Activated CD8-positive, alpha-beta memory T cell treated with anti-CD3 and anti-CD28 coated beads, Interleukin-2, amount 50 U/mL, for 48 hours (primary cell): ENCODE results near the gene ZCCHC24.

ENCODE experiments used
- DNase-seq: peaks from one replicate; pipeline ENCODE4 v3.0.0-alpha.2; 2020

ZCCHC24 gene

DNA sequence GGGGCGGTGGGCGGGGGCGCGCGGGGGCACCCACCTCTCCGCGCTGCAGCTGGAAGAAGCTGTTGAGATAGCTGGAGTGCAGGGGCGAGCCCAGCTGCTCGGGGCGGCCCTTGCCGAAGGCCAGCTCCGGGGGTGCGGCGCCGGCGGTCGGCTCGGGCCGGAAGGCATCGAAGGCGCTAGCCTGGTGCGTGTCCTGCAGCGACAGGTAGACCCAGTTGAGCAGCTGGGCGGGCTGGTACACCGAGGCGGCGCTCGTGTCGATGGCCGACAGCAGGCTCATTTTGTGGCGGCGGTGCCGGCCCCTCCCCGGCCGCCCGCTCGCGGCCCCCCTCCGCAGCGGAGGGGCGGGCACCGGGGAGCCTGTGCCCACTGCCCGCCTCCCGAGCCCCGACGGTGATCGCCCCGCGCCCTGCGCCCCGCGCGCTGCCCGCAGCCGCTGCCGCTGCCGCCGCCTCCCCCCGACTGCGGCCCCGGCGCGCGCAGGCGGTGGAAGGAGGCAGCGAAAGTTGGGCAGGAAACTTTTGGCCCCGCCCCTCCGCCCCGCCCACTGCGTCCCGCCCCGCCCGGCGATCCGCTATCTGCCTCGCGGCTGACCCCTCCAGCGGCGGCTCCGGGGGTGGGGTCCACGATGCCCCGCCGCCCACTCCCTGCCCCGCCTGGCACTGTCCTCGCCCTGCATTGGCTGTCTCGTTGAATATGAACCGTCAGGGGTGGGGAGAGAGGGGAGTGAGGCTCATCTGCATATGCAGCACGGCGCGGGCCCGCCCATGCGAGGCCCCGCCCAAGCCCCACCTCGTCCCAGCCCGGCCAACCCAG, at the start of gene ZCCHC24:
Gene ZCCHC24, minus strand, starts transcription at position 464 of the 816 bp plus-strand sequence. Its CDS starts 184 bp downstream, at position 280.
- peak; percentile 96 for DNase-seq

DNA sequence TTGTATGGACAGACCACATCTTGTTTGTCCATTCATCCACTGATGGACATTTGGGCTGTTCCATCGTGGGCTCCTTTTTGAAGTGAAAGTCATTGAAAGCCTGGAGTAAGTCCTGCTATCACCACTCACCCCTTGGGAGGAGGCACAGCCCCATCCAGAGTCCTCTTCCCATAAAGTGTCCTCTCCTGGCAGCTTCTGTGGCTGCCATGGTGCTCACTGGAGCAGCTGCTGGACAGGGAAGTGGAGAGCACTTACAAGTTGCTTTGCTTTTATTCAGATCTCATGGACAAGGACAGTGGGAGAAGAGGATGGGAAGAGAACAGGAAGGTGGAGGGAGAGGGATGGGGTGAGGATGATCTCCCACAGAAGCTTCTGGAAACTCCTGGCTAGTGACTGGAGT, 48.4 kb upstream of the ZCCHC24 start:
- no peak for DNase-seq

DNA sequence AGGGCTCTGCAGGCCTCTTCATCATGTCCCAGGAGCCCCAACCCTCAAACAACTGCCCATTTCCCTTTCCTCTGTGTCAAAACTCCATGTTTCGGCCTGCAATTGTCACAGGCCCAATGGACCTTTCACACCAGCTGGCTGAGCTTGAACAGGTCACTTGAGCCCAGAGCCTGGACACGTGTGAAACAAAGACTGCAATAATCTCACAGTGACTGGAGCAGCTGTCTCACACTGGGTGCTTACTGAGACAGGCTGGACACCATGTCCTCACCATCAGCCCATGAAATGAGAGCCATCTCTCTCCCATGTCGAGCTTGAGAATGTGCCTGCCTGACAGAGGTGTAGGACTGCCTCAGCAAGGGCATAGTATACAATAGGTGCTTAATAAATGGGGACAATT, 47.4 kb upstream of the ZCCHC24 start:
- no peak for DNase-seq

DNA sequence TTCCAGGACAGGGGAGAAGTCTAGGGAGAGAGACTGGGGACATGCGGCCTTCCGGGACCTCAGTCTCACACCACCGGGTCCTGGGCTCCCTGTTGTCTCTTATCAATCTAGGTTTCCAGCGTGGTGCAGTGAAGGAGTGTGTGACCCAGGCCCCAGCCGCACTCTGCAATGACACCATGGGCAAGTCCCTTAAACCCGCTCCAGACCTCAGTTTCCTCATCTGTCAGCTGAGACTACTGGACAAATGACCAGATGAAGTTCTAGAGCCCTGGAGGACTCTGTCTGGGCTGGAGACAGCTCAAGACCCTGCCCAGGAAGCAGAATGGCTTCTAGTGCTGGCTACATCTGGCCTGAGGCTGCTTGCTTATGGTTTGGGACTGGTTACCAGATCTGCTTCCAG, 46.8 kb upstream of the ZCCHC24 start:
- DNase-seq = no peak

DNA sequence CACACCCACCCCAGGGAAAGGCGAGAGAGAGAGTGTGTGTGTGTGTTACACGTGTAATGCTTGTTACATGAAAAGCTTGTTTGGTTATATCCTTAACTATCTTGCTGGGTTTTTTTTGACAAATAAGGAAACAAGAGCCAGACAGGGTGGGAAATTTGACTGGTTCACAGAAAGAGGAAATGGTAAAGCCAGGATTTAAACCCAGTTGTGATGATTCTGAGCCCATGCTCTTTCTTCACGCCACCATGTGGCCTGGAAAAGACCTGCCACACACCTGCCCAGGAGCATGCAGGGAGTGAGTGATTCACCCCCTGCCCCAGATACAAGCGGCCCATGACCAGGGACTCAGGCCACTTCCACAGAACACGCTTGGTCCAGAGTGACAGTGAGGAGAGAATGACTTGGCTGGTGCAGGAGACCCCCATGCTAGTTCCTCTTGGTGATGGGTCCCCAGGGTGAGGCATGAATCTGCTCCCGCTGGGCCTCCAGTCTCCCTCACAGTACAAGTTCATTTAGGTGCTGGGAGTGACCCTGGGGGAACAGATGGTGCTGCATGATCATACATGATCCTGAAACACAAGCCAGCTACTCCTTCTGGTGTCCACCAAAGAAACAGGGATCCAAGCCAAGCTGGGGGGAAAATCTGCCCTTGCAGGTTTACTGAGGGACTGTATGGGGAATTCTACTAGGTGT, 45.9 kb upstream of the ZCCHC24 start:
- DNase-seq = no peak

DNA sequence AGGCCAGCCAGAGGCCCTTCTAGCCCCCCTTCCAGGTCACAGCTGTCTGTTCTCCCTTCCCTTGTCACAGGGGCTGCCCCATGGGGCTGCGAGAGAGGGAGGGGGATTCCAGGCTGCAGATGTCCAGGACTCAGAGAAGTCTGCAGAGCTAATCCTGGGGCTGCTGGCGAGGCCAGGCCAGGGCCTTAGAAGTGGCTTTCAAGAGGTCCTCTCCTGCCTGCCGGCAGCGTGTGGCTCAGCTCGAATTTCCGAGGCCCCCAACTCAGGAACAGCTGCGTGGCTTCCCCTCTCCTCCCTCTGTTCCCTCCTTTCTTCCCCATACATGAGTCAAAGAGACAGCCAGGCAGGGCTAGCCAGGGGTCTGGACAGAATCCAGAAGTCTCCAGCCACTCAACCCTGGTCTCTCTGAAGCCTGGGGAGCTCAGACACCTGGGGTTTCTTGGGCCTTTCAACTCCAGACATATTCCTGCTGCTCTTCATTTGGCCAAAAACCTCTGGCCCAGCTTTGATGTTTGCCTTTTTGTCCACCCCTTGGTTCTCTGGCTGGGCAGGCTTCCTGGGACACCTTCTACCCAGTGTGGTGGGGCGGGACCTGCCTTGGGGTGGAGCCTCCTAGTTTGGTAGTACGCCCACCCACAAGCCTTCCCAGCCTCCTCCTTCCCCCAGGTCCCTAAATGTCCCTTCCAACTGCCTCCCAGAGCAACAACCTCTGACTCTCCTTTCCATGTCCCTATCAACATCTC, 45.1 kb upstream of the ZCCHC24 start:
- DNase-seq = no peak

DNA sequence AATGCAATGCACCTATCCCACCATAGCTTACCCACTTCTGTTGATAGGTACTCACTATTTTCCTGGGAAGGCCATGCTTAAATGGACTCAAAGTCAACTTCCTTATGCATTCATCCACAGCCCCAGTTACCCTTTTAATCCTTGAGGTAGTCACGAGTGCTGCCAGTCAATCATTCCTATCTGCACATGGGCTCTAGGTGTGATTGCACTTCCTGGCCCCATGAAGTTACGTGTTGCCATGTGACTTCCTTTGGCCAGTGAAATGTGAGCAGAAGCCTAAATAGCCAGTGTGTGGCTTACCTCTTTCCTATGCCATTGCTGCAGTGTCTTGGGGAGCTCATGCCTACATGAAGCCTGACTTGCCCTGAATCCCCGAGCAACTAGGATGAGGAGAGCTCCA, 43.4 kb upstream of the ZCCHC24 start:
- no peak for DNase-seq

DNA sequence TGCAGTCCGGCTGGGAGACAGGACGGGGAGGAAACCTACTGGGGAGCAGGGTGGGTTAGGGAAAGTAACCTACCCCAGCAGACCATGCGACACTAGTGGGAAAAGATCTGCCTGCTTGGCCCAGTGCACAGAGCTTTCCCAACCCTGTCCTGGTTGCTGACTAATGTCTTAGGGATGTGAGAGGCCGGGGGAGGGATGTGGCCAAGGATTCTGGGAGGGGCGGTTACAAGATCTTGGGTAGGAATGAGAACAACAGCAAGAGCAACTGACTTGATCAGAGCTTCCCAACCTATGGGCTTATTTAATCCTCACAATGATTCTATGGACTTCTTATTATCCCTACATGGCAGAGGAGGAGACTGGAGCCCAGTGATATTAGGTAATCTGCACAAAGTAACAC, 42.9 kb upstream of the ZCCHC24 start:
- no peak for DNase-seq

DNA sequence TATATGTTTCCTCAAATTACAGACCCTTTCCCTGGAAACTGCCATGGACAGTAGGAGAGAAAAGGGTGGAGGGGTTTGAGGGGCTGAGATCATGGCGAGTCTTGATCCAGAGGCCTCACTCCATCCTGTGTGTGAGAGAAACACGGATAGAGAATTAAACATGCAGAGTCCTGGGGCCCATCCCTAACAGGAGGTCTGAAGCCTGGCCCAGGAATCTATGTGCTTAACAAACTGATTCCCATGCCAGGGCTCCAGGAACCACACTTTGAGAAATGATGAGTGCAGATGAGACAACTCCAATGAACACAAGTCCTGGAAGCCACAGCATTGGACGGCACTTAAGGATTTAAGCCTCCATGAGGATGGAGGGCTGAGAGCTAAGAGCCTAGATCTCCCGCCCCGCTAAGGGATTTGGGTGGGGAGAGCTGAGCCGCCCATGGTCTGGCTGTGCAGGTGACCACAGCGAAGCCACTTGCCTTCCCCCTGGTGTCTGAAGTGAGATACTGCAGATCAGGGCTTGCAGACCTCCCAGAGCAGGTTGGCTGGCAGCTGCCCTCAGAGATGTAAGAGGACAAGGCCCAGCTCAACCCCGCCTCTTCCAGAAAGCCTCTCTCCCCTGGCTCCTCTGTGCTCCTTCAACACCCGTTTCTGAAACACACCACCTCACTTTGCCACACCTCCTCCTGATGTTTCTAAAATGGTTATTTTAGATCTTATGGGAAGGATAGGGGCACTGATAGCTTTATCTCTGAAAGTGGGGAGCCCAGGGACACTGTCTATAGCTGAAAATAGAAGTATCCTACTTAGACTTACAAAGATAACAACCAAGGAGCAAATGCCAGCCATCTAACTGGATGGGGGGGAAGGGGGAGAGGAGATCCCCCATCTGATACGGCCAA, 42.1 kb upstream of the ZCCHC24 start:
- DNase-seq = peak; percentile 63

DNA sequence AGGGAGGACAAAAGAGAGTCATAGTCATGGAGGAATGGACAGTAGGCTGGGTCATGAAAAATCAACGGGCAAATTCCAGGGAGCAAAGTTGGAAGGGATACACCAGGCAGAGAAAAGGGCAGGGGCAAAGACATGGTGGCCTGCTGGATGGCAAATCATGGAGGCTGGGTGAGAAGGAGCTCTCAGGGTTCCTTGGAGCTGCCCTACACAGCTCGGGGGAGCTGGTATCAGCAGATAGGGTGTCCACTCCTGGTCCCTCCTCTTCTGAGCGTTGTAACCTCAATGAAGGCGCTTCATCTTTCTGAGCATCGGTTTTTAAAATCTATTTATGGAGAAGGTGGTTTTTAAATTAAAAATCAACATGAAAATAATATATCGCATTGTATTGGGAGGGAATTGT, 39.1 kb upstream of the ZCCHC24 start:
- DNase-seq = peak; percentile 15

DNA sequence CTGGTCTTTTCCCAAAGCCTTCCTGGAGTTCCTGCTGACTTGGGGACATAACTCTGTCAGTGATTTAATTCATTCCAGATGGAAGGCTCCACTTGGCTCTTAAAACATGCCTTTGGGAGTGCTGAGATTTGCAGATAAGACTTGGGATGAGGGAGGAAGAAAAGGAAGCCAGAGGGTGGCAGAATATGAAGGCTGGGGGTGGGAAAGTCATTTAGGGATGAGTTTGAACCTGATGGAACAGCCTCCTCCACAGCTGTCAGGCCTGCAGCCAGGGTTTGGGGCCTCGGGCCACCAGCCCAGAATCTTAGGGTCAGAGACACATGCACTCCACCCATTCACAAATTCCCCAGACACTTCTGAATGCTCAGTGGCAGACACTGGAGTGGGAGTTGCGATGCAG, 38.5 kb upstream of the ZCCHC24 start:
- peak; percentile 23 for DNase-seq

DNA sequence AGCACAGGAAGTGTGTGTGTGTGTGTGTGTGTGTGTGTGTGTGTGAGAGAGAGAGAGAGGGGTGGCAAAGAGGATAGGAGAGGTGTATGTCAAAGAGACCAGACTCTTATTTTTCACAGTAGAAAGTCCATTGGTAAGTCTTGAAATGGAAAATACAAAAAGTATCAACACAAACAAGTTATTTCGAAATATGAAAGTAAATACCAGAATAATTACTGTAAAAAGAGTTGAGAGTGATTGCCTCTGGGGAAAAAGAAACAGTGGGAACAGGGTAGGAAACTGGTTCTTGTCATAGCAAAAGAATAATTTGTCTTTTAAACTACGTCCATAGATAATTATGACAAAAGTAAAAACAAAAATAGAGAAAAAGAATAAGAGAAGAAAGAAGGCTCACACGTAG, 37.9 kb upstream of the ZCCHC24 start:
- DNase-seq = no peak

DNA sequence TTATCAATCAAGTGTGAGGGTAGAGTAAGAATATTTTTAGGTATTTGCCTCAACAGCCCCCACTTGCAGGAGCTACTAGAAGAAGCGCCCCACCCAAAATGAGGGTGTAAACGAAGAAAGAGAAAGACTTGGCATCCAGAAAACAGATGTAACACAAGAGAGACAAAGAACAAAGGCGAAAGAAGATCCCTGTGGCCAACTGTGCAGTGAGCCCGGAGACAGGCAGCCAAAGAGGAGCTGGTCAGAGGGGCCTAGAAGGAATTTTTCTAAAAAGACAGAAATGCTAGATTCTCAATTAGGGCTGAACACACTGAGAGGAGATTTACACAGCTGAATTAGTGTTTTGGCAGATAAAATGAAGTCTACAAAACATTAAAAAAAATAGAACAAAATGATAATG, 37.3 kb upstream of the ZCCHC24 start:
- DNase-seq = no peak

DNA sequence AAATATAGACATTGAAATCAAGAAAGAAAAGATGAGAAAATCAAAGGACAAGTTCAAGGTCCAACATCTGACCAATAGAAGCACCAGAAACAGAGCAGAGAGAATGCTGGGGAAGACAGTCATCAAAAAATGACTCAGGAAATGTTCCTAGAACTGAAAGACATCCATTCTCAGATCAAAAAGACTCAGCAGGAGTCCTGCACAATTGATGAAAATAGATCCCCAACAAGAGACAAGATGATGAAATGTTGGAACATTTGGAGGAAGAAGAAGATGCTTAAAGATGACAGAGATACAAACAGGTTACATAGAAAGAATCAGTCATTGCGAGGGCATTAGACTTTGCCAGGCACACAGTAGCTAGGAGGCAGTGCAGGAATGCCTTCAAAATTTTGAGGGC, 36.9 kb upstream of the ZCCHC24 start:
- DNase-seq = no peak

DNA sequence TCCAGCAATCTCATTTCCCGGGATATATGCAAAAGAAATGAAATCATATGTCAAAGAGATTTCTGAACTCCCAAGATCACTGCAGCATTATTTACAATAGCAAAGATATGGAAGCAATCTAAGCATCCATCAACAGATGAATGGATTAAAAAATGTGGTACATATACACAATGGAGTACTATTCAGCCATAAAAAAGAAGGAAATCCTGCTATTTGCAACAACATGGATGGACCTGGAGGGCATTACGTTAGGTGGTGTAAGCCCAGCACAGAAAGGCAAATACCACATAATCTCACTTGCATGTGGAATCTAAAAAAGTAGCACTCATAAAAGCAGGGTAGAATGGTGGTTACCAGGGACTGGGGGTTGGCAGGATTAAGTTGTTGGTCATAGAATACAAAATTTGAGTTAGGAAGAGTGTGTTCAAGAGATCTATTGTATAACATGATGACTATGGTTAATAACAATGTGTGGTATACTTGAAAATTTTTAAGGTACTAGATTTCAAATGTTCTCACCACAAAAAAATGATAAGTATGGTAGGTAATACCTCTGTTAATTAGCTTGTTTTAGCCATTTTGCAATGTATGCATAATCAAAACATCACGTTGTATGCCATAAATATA, 34.0 kb upstream of the ZCCHC24 start:
- no peak for DNase-seq

DNA sequence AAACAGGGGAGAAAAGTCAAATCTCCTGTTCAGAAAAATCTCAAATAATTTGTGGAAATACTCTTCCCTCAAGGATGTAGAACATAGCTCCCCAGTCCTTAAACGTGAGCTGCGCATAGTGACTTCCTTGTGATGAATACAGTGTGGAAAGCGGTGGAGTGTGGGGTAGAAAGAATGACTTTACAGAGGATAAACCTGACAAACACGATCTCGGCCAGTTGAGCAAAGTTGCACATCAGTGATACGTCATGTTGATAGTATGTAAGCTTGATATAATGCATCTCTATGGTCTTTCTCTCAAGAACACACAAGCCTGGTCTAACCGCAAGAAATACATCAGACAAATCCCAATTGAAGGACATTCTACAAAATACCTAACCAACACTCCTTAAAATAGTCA, 32.0 kb upstream of the ZCCHC24 start:
- DNase-seq = no peak

DNA sequence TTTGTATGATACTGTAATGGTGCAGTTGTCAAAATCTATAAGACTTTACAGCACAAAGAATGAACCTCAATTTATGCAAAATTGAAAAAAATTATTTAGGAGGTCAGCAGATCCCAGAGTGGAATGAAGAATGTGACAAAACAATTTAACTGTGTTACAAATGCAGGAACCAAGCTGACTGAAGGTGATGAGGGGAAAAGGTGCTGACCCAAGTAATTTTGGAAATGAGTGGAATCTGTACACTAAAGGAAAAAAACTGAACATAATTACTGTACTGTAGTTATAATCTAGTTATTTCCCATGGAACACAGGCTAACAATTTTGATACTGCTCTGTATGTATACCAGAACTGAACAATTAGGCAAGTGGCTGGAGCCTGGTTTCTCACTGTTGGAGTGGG, 31.2 kb upstream of the ZCCHC24 start:
- no peak for DNase-seq

DNA sequence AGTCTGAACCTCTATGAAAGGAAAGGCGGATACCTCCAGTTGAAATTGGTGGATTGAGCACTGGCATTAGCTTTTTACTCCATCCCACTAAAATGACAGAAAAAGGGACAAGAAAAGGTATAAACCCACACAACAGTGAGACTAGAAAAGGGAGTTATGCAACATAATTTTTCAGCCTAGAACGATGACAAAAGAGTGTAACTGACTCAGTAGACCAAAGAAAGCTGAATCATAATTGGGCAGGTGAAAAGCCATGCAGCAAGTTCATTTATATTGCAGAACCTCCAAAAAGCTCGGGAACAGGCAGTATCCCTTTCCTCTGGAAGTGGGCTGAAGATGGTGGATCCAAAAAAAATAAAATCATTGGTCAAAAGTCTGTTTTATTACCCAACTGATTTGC, 30.5 kb upstream of the ZCCHC24 start:
- no peak for DNase-seq

DNA sequence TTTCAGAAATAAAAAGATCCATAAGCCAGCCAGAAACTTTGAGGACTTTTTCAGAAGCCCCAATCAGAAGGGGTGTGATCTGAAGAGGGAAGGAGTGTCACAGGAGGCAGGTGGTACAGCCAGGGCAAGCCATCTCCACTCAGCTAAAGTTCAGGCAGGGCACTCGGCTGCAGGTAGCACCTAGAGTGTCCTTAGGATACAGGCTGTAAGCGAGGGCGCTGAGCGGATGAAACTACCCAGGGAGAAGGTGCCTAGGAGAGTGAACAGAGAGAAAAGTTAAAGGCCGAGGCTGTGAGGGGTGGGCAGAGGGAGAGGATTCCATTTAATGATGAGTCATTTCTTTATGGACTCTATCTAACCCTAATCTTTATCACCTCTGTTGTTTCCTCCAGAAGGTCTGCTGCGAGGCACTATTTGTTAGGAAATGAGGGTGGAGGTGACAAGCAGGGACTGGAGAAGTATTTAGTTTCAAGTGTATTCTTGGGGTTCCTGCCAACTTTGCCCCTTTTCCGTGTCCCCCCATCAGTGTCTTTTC, 29.8 kb upstream of the ZCCHC24 start:
- no peak for DNase-seq

DNA sequence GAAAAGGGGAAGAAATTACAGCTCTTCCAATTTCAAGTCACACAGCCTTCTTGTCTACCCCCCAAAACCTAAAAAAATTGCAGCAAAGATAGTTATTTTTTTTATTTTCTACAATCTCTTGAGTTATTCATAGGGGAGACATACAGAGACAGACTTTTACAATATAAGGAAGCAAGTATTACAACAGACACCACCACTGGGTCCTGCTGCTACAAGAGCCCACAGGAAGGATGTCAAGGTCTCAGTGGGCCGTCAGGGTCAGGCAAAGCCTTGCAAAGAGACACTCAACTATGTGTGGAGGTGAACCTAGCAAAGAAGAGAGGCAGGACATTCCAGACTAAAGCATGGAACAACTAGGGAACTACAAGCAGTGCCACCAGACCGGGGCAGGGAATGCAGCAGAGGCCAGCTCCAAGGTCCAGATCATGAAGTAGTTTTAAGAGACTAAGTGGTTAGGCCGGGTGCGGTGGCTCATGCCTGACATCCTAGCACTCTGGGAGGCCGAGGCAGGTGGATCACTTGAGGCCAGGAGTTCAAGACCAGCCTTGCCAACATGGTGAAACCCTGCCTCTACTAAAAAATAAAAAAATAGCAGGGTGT, 28.2 kb upstream of the ZCCHC24 start:
- DNase-seq = no peak

DNA sequence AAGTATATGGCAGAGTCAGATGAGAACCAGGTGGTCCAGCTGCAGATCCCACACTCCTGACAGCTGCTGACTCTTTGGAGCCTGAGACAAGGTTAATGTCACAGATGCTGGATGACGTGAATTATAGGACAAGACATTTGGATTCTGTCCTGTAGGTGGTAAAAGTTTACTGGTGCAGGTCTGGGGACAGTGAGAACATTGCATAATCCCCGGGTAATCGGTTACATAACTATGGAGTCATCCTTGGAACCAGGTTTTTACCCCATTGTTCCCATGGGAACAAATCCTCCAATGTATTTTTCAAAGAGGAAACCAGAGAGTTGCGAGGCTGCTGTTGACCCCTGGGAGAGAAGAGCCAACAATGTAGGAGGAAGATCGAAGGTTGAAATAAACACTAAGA, 27.5 kb upstream of the ZCCHC24 start:
- DNase-seq = no peak

DNA sequence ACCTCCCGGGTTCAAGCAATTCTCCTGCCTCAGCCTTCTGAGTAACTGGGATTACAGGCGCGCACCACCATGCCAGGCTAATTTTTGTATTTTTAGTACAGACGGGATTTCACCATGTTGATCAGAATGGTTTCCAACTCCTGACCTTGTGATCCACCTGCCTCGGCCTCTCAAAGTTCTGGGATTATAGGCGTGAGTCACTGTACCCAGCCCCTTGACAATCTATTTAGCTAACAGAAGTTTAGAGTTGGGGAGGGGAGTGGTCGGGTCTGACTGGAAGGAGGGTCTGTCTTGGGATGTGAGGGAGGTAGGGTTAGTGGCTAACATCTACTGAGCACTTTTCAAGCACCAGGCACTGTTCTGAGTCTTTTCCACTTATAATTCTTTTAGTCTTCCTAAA, 27.0 kb upstream of the ZCCHC24 start:
- no peak for DNase-seq
